ENCODE data around the gene ZNF426.
"Not testable (repeated sequence)": the region's sequence is repeated elsewhere in the genome, so short reads cannot be mapped to it uniquely, and the experiment has no call there.

The ZNF426 gene

GRCh38 chr19:9565900-9566705 lies 27.7 kb upstream of the ZNF426 start:
- Histone ChIP-seq H4K8ac (ENCODE audit: low read depth, low read length) (no peak overlapping the region), H2BK15ac (ENCODE audit: low read length) (no peak overlapping the region), H3K36me3 (replicated peaks in 1 of 2; ENCODE audit: control insufficient read depth in 2 of 2, insufficient read depth in 2 of 2, low read length in 2 of 2) (peaks cover 56 to 99% of the 10 kb centered on the region in 2 donors), H3K4me3 (ENCODE audit: low read length in 2 of 2) (no peak overlapping the region), H2BK12ac (ENCODE audit: low read length) (no peak overlapping the region), H3K4me1 (ENCODE audit: control insufficient read depth in 2 of 2, insufficient read depth in 1 of 2, low read depth in 1 of 2, low read length in 2 of 2) (no peaks in the 10 kb centered on the region), H3K18ac (ENCODE audit: low read length) (no peak overlapping the region), H3K27me3 (ENCODE audit: control insufficient read depth in 3 of 3, insufficient read depth in 3 of 3, low read depth in 1 of 3, low read length in 3 of 3) (no peaks in the 10 kb centered on the region), H3K79me1 (ENCODE audit: low read depth, low read length) (peaks cover 9% of the 10 kb centered on the region), H4K91ac (ENCODE audit: low read depth, low read length, poor library complexity) (no peak overlapping the region), H3K23ac (ENCODE audit: low read depth, low read length, poor library complexity) (no peak overlapping the region), H3K9ac (ENCODE audit: low read depth, low read length, poor library complexity) (no peak overlapping the region), H3K4ac (ENCODE audit: low read length) (no peak overlapping the region), H3K14ac (ENCODE audit: low read length) (no peak overlapping the region), H3K4me2 (ENCODE audit: insufficient read depth, low read length, poor library complexity, severe bottlenecking) (no peak overlapping the region), H2AK5ac (ENCODE audit: low read depth, low read length) (no peak overlapping the region), H3K27ac (replicated peaks; ENCODE audit: low read length) (no peak overlapping the region), H2BK120ac (ENCODE audit: low read depth, low read length) (no peak overlapping the region), H3K9me3 (replicated peaks in 1 of 2; ENCODE audit: control insufficient read depth in 2 of 2, insufficient read depth in 1 of 2, low read depth in 1 of 2, low read length in 2 of 2) (peaks cover 66 to 100% of the 10 kb centered on the region in 2 donors), H2BK5ac (ENCODE audit: low read length) (no peak overlapping the region), H2AFZ (ENCODE audit: low read length) (no peak overlapping the region)
- WGBS, 2 donors (ENCODE audit: extremely low coverage in 2 of 2, insufficient read length in 2 of 2, insufficient replicate concordance in 1 of 2), result no CpG with 5 or more reads among the region's 9 CpGs
- DNase-seq (ENCODE audit: low spot score), result no peak

DNA sequence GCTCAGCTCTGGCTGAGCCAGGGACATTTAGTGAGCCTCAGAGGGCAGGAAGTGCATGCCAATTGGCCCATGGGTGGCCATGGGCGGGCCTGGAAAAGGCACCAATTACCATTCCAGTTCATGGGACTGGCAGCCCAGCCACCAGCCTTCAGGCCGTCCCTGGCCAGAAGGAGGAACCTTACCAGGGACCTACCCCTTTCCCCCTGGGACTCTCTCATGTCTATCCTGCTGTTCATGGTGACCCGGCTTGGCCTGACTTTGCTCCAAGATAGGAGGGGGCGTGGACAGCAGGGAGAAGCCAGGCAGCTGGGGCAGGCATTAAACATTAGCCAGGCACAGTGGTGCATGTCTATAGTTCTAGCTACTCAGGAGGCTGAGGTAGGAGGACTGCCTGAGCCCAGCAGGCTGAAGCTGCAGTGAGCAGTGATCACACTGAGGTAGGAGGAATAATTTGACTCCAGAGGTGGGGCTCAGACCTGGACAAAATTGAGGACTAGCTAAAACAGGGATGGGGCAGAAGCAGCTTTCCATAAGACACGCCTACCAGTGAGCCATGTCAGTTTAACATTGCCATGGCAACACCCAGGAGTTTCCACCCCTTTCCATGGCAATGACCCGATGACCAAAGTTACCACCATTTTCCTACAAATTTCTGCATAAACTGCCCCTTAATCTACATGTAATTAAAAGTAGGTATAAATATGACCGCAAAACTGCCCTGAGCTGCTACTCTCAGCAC lies 14.3 kb upstream of the ZNF426 start:
- no peak overlapping the region for H3K18ac ChIP-seq (ENCODE audit: low read length)
- H3K4me3 ChIP-seq (ENCODE audit: low read length in 2 of 2), result no peak overlapping the region
- H2BK15ac ChIP-seq (ENCODE audit: low read length), result no peak overlapping the region
- H3K23ac ChIP-seq (ENCODE audit: low read depth, low read length, poor library complexity), result no peak overlapping the region
- peaks cover 0 to 3% of the 10 kb centered on the region in 2 donors for H3K36me3 ChIP-seq (replicated peaks in 1 of 2; ENCODE audit: control insufficient read depth in 2 of 2, insufficient read depth in 2 of 2, low read length in 2 of 2)
- H2BK5ac ChIP-seq (ENCODE audit: low read length), result no peak overlapping the region
- no peak overlapping the region for H2BK120ac ChIP-seq (ENCODE audit: low read depth, low read length)
- H4K8ac ChIP-seq (ENCODE audit: low read depth, low read length), result no peak overlapping the region
- H3K14ac ChIP-seq (ENCODE audit: low read length), result no peak overlapping the region
- H2AFZ ChIP-seq (ENCODE audit: low read length), result no peak overlapping the region
- H2BK12ac ChIP-seq (ENCODE audit: low read length), result no peak overlapping the region
- H2AK5ac ChIP-seq (ENCODE audit: low read depth, low read length), result no peak overlapping the region
- no peak overlapping the region for H3K4ac ChIP-seq (ENCODE audit: low read length)
- no peak overlapping the region for H3K27ac ChIP-seq (replicated peaks; ENCODE audit: low read length)
- peaks cover 8 to 13% of the 10 kb centered on the region in 2 donors for H3K9me3 ChIP-seq (replicated peaks in 1 of 2; ENCODE audit: control insufficient read depth in 2 of 2, insufficient read depth in 1 of 2, low read depth in 1 of 2, low read length in 2 of 2)
- DNase-seq (ENCODE audit: low spot score), result no peak
- peaks cover 0 to 3% of the 10 kb centered on the region in 2 donors for H3K4me1 ChIP-seq (ENCODE audit: control insufficient read depth in 2 of 2, insufficient read depth in 1 of 2, low read depth in 1 of 2, low read length in 2 of 2)
- no peaks in the 10 kb centered on the region for H3K79me1 ChIP-seq (ENCODE audit: low read depth, low read length)
- no CpG with 5 or more reads among the region's 7 CpGs for WGBS, 2 donors (ENCODE audit: extremely low coverage in 2 of 2, insufficient read length in 2 of 2, insufficient replicate concordance in 1 of 2)
- no peak overlapping the region for H3K9ac ChIP-seq (ENCODE audit: low read depth, low read length, poor library complexity)
- H3K27me3 ChIP-seq (ENCODE audit: control insufficient read depth in 3 of 3, insufficient read depth in 3 of 3, low read depth in 1 of 3, low read length in 3 of 3), result no peaks in the 10 kb centered on the region
- no peak overlapping the region for H4K91ac ChIP-seq (ENCODE audit: low read depth, low read length, poor library complexity)
- no peak overlapping the region for H3K4me2 ChIP-seq (ENCODE audit: insufficient read depth, low read length, poor library complexity, severe bottlenecking)

GRCh38 chr19:9547870-9548269 lies 9.4 kb upstream of the ZNF426 start:
- DNase-seq (ENCODE audit: low spot score), result no peak
- H4K8ac ChIP-seq (ENCODE audit: low read depth, low read length), result no peak overlapping the region
- H2AK5ac ChIP-seq (ENCODE audit: low read depth, low read length), result no peak overlapping the region
- H2BK120ac ChIP-seq (ENCODE audit: low read depth, low read length), result no peak overlapping the region
- H3K14ac ChIP-seq (ENCODE audit: low read length), result no peak overlapping the region
- H3K4me1 ChIP-seq (ENCODE audit: control insufficient read depth in 2 of 2, insufficient read depth in 1 of 2, low read depth in 1 of 2, low read length in 2 of 2), result peaks cover 0 to 3% of the 10 kb centered on the region in 2 donors
- H3K27me3 ChIP-seq (ENCODE audit: control insufficient read depth in 3 of 3, insufficient read depth in 3 of 3, low read depth in 1 of 3, low read length in 3 of 3), result no peaks in the 10 kb centered on the region
- no CpG with 5 or more reads among the region's 11 CpGs for WGBS, 2 donors (ENCODE audit: extremely low coverage in 2 of 2, insufficient read length in 2 of 2, insufficient replicate concordance in 1 of 2)
- H3K9ac ChIP-seq (ENCODE audit: low read depth, low read length, poor library complexity), result peak overlapping the region; percentile 21
- peaks cover 0 to 23% of the 10 kb centered on the region in 2 donors for H3K9me3 ChIP-seq (replicated peaks in 1 of 2; ENCODE audit: control insufficient read depth in 2 of 2, insufficient read depth in 1 of 2, low read depth in 1 of 2, low read length in 2 of 2)
- H3K36me3 ChIP-seq (replicated peaks in 1 of 2; ENCODE audit: control insufficient read depth in 2 of 2, insufficient read depth in 2 of 2, low read length in 2 of 2), result no peaks in the 10 kb centered on the region
- H3K18ac ChIP-seq (ENCODE audit: low read length), result no peak overlapping the region
- H2AFZ ChIP-seq (ENCODE audit: low read length), result no peak overlapping the region
- no peaks in the 10 kb centered on the region for H3K79me1 ChIP-seq (ENCODE audit: low read depth, low read length)
- no peak overlapping the region for H3K4me2 ChIP-seq (ENCODE audit: insufficient read depth, low read length, poor library complexity, severe bottlenecking)
- H3K4ac ChIP-seq (ENCODE audit: low read length), result no peak overlapping the region
- H3K23ac ChIP-seq (ENCODE audit: low read depth, low read length, poor library complexity), result no peak overlapping the region
- H2BK15ac ChIP-seq (ENCODE audit: low read length), result no peak overlapping the region
- H2BK12ac ChIP-seq (ENCODE audit: low read length), result no peak overlapping the region
- H4K91ac ChIP-seq (ENCODE audit: low read depth, low read length, poor library complexity), result no peak overlapping the region
- H3K4me3 ChIP-seq (ENCODE audit: low read length in 2 of 2), result no peak overlapping the region
- H2BK5ac ChIP-seq (ENCODE audit: low read length), result peak overlapping the region; percentile 24
- H3K27ac ChIP-seq (replicated peaks; ENCODE audit: low read length), result no peak overlapping the region

- DNase-seq (ENCODE audit: low spot score); H3K14ac ChIP-seq (ENCODE audit: low read length); H4K91ac ChIP-seq (ENCODE audit: low read depth, low read length, poor library complexity); H2BK120ac ChIP-seq (ENCODE audit: low read depth, low read length); H2AFZ ChIP-seq (ENCODE audit: low read length); H2BK12ac ChIP-seq (ENCODE audit: low read length); H2BK5ac ChIP-seq (ENCODE audit: low read length); H3K4me2 ChIP-seq (ENCODE audit: insufficient read depth, low read length, poor library complexity, severe bottlenecking); H3K4ac ChIP-seq (ENCODE audit: low read length); H4K8ac ChIP-seq (ENCODE audit: low read depth, low read length); H3K27ac ChIP-seq (replicated peaks; ENCODE audit: low read length); H2BK15ac ChIP-seq (ENCODE audit: low read length); H3K9ac ChIP-seq (ENCODE audit: low read depth, low read length, poor library complexity); H3K4me3 ChIP-seq (ENCODE audit: low read length in 2 of 2); H3K36me3 ChIP-seq (replicated peaks in 1 of 2; ENCODE audit: control insufficient read depth in 2 of 2, insufficient read depth in 2 of 2, low read length in 2 of 2); H3K79me1 ChIP-seq (ENCODE audit: low read depth, low read length); H3K23ac ChIP-seq (ENCODE audit: low read depth, low read length, poor library complexity); H3K4me1 ChIP-seq (ENCODE audit: control insufficient read depth in 2 of 2, insufficient read depth in 1 of 2, low read depth in 1 of 2, low read length in 2 of 2); H3K18ac ChIP-seq (ENCODE audit: low read length); H2AK5ac ChIP-seq (ENCODE audit: low read depth, low read length); H3K27me3 ChIP-seq (ENCODE audit: control insufficient read depth in 3 of 3, insufficient read depth in 3 of 3, low read depth in 1 of 3, low read length in 3 of 3): not testable (repeated sequence)
- peaks cover 7 to 15% of the 10 kb centered on the region in 2 donors for H3K9me3 ChIP-seq (replicated peaks in 1 of 2; ENCODE audit: control insufficient read depth in 2 of 2, insufficient read depth in 1 of 2, low read depth in 1 of 2, low read length in 2 of 2)
- no CpG with 5 or more reads among the region's 12 CpGs for whole genome bisulfite sequencing, 2 donors (ENCODE audit: extremely low coverage in 2 of 2, insufficient read length in 2 of 2, insufficient replicate concordance in 1 of 2)
Measured at GRCh38 chr19:9541281-9541680, 2.8 kb upstream of the ZNF426 start.
